GM23248 (cell line): Measurements from ENCODE around the gene USF1. TPM values are rescaled to one million over a fixed set of nuclear protein-coding genes. Genes with fewer than 3 reads are reported as not detected.

ENCODE experiments used
- DNase-seq: peaks from one replicate; pipeline ENCODE4 v3.0.0-alpha.2; 2015
- H2AFZ ChIP-seq: fragments of 200-600 bp; sonication (generic); 2 replicates; pipeline ENCODE4 v1.6.1; 2016; ENCODE audit warnings: antibody characterized with exemption
- H3F3A ChIP-seq: fragments of 200-600 bp; sonication (generic); 2 replicates; pipeline ENCODE4 v1.6.1; 2016; ENCODE audit warnings: mild to moderate bottlenecking, antibody characterized with exemption, mixed run types; ENCODE audit not compliant: insufficient read depth
- H3K27ac ChIP-seq: fragments of 200-600 bp; sonication (generic); 2 replicates; pipeline ENCODE4 v1.5.1; 2016; ENCODE audit warnings: mild to moderate bottlenecking
- H3K27me3 ChIP-seq: fragments of 200-600 bp; sonication (generic); replicated peaks from 2 replicates; pipeline ENCODE4 v1.6.1; 2016; ENCODE audit warnings: mild to moderate bottlenecking; ENCODE audit not compliant: insufficient read depth
- H3K36me3 ChIP-seq: fragments of 200-600 bp; sonication (generic); 2 replicates; pipeline ENCODE4 v1.6.1; 2016; ENCODE audit warnings: low read depth, mild to moderate bottlenecking
- H3K4me1 ChIP-seq: fragments of 200-600 bp; sonication (generic); 2 replicates; pipeline ENCODE4 v1.6.1; 2016; ENCODE audit warnings: mild to moderate bottlenecking; ENCODE audit not compliant: insufficient read depth
- H3K4me2 ChIP-seq: fragments of 200-600 bp; sonication (generic); one replicate; pipeline ENCODE4 v1.6.1; 2016; ENCODE audit warnings: mild to moderate bottlenecking; ENCODE audit not compliant: unreplicated experiment
- H3K4me3 ChIP-seq: fragments of 200-600 bp; sonication (generic); 2 replicates; pipeline ENCODE4 v1.5.1; 2016; ENCODE audit warnings: mild to moderate bottlenecking
- H3K79me2 ChIP-seq: fragments of 200-600 bp; sonication (generic); 2 replicates; pipeline ENCODE4 v1.6.1; 2016; ENCODE audit warnings: mild to moderate bottlenecking; ENCODE audit not compliant: insufficient read depth
- H3K9ac ChIP-seq: fragments of 200-600 bp; sonication (generic); 2 replicates; pipeline ENCODE4 v1.6.1; 2016; ENCODE audit warnings: mild to moderate bottlenecking
- H3K9me2 ChIP-seq: fragments of 200-600 bp; sonication (generic); 2 replicates; pipeline ENCODE4 v1.6.1; 2016; ENCODE audit warnings: mixed run types, mild to moderate bottlenecking, moderate library complexity; ENCODE audit not compliant: insufficient read depth
- H3K9me3 ChIP-seq: fragments of 200-600 bp; sonication (generic); one replicate; pipeline ENCODE4 v1.6.1; 2017; ENCODE audit warnings: low read depth
- H4K20me1 ChIP-seq: fragments of 200-600 bp; sonication (generic); 2 replicates; pipeline ENCODE4 v1.6.0; 2016; ENCODE audit not compliant: insufficient read depth
- EZH2 ChIP-seq: fragments of 200-600 bp; sonication (generic); IDR thresholded peaks from 2 replicates; pipeline ENCODE4 v1.6.1; 2018; ENCODE audit warnings: antibody characterized with exemption, mild to moderate bottlenecking; ENCODE audit not compliant: insufficient read depth, poor library complexity, severe bottlenecking
- EZH2phosphoT487 ChIP-seq: fragments of 200-600 bp; sonication (generic); IDR thresholded peaks from 2 replicates; pipeline ENCODE4 v1.6.1; 2018; ENCODE audit warnings: antibody characterized with exemption, moderate library complexity, mild to moderate bottlenecking, low read depth; ENCODE audit not compliant: insufficient read depth
- WGBS, 2 experiments: methylation state at CpG; one replicate each; pipeline ENCODE4 v1.1.6; 2015 to 2017; ENCODE audit warnings: low lambda C conversion rate in 2 of 2, low coverage in 1 of 2; ENCODE audit errors: missing lambda C conversion rate in 2 of 2; 5-methylcytosine and 5-hydroxymethylcytosine counted together
- in situ Hi-C: fragments of 300-500 bp; cut with MboI; formaldehyde crosslinking; loops from 2 replicates; pipeline ENCODE4 v1.15.0; 2020
- polyA plus RNA-seq: library from polyadenylated mRNA; unstranded; fragments of >200 nt; fragmentation: Nextera tagmentation; extraction: Ambion mirVana; gene quantifications from 2 replicates; pipeline ENCODE4 v1.2.1, GENCODE V29; 2016
- total RNA-seq: library from RNA; depleted of rRNA; stranded (reverse); fragments of >200 nt; shearing (Covaris generic); gene quantifications from 2 replicates; pipeline ENCODE4 v1.2.3, GENCODE V29; 2014

USF1 gene
- total and polyA plus RNA-seq, 2 experiments from 2014 or later = 17.1 to 53.2 TPM

GRCh38 chr1:161048949-161049722 is 3.4 kb upstream of the USF1 start:
- in situ Hi-C loops = loop anchor here (5.0 kb wide), 1 partner anchor 48 kb away; the partner anchor contains the start of gene KLHDC9
- H3K79me2 ChIP-seq = peaks cover 10% of the 10 kb centered on the region
- no peaks in the 10 kb centered on the region for H3K9me3 ChIP-seq
- TF ChIP-seq EZH2phosphoT487 (no peak), EZH2 (no peak)
- 89% methylated on average over 5 of the region's 5 CpGs for WGBS, 2 experiments
- no peak overlapping the region for H3K4me3 ChIP-seq
- no peak overlapping the region for H3K9ac ChIP-seq
- no peak overlapping the region for H3K27ac ChIP-seq
- DNase-seq = no peak
- H3K4me2 ChIP-seq = no peak overlapping the region
- no peaks in the 10 kb centered on the region for H3K36me3 ChIP-seq
- H3F3A ChIP-seq = peaks cover 16% of the 10 kb centered on the region; the same call in 1 of the 2 replicates
- H2AFZ ChIP-seq = no peak overlapping the region
- H3K27me3 ChIP-seq = no peaks in the 10 kb centered on the region
- H4K20me1 ChIP-seq = no peaks in the 10 kb centered on the region
- no peaks in the 10 kb centered on the region for H3K9me2 ChIP-seq
- H3K4me1 ChIP-seq = peaks cover 9% of the 10 kb centered on the region

DNA sequence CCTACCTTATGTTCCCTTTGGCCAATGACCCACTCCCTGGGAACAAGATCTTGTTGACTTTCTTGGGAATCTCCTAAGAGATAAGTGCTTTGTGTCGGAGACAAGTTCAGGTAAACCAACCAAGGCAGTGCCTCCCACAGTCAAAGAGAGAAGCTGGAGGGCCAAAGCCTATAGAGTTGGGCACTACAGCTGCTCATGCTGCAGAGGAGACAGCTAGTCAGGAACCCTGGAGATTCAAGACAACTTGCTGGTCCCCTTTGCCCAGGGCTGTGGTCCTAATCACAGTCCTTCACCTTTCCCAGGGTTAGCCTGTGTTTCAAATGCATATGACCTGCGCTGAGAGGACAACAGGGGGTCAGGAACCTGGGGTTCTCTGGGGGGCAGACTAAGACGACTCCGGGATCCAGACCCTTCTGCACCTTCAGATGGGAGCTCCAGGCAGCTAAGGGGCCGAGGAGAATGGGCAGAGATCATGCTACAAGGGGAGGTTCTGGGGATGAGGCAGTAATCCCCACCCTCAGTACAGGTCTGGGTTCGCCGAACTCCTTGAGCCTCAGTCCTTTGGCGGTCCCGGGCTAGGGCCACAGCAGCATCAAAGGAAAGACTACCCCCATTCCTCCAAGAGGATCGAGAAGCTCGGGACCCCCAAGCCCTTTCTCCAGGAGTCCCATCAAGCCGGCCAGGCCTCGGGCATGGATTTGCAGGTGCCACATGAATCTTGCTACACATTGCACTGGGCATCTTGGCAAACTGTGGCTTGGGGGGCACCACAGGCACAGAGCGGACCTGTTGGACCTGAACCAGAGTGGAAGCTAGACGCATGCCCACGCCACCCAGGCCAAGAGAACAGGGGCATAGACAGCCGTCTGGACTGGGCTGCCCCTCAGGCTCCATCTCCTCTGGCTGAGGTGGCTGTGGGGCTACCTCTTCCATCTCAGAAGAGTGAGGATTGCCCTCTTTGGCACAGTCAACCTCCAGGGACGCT is 2.0 kb upstream of the USF1 start:
- no peak for DNase-seq
- no peak overlapping the region for H2AFZ ChIP-seq
- in situ Hi-C loops = loop anchor here (5.0 kb wide), 1 partner anchor 50 kb away; the partner anchor contains the start of gene KLHDC9
- no peaks in the 10 kb centered on the region for H3K9me2 ChIP-seq
- no peak overlapping the region for H3K4me2 ChIP-seq
- WGBS, 2 experiments = 79 to 89% methylated on average over 14 to 18 of the region's 18 CpGs
- peaks cover 12% of the 10 kb centered on the region for H3K4me1 ChIP-seq
- H4K20me1 ChIP-seq = no peaks in the 10 kb centered on the region
- no peak overlapping the region for H3K27ac ChIP-seq
- no peak overlapping the region for H3K9ac ChIP-seq
- H3F3A ChIP-seq = peaks cover 16% of the 10 kb centered on the region; the same call in 1 of the 2 replicates
- H3K27me3 ChIP-seq = no peaks in the 10 kb centered on the region
- H3K79me2 ChIP-seq = peaks cover 24% of the 10 kb centered on the region
- TF ChIP-seq EZH2phosphoT487 (no peak), EZH2 (no peak)
- no peak overlapping the region for H3K4me3 ChIP-seq
- no peaks in the 10 kb centered on the region for H3K9me3 ChIP-seq
- H3K36me3 ChIP-seq = no peaks in the 10 kb centered on the region

DNA sequence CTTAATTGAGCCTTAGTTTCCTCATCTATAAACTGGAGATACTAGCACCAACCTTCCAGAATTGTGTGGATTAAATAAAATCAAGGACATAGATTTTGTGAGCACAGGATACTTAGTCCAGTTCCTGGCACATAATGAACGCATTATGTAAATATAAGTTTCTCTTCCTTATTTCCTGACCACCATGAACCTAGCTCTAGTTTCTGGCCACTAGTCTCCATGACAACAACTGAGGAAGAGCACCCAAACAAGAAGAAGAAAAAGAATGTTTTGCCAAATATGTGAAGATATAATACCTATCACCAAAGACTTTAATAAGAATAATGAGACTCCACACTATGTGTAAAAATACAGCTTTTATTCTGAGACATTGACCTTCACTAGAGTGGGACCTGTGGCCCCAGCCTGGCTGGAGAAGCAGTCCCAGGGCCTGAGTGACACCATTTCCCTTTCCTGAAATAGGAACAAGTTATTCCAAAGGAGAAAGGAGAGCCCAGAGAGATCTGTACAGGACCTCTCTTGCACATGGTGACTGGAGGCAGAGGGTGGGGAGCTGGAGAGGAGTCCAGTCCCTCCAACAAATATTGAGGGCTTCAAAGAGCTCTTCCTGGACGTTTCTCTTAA is 940 bp upstream of the USF1 start:
- H3K4me1 ChIP-seq = peaks cover 12% of the 10 kb centered on the region
- peaks cover 16% of the 10 kb centered on the region; the same call in 1 of the 2 replicates for H3F3A ChIP-seq
- peak overlapping the region; percentile 83 for H3K4me2 ChIP-seq
- H3K9me2 ChIP-seq = no peaks in the 10 kb centered on the region
- in situ Hi-C loops = loop anchor here (5.0 kb wide), 1 partner anchor 51 kb away; the partner anchor contains the start of gene KLHDC9
- peak overlapping the region; percentile 91 for H2AFZ ChIP-seq
- H3K9ac ChIP-seq = peak overlapping the region; percentile 92
- TF ChIP-seq EZH2 (no peak), EZH2phosphoT487 (no peak)
- DNase-seq = no peak
- no peaks in the 10 kb centered on the region for H3K27me3 ChIP-seq
- H4K20me1 ChIP-seq = no peaks in the 10 kb centered on the region
- WGBS, 2 experiments = 36 to 49% methylated on average over 2 of the region's 2 CpGs
- peak overlapping the region; percentile 91 for H3K4me3 ChIP-seq
- no peaks in the 10 kb centered on the region for H3K36me3 ChIP-seq
- peaks cover 34% of the 10 kb centered on the region for H3K79me2 ChIP-seq
- no peaks in the 10 kb centered on the region for H3K9me3 ChIP-seq
- H3K27ac ChIP-seq = peak overlapping the region; percentile 93
